HEK293 (cell line): ENCODE measurements around the gene TEP1.

Experiments
- HOXA7 ChIP-seq: sonication (generic); formaldehyde crosslinking; IDR thresholded peaks from 2 replicates; pipeline ENCODE4 v1.8.1; 2022; ENCODE audit warnings: missing genetic modification reagents, borderline replicate concordance
- KLF1 ChIP-seq: fragments of 450-650 bp; formaldehyde crosslinking; IDR thresholded peaks from 2 replicates; pipeline ENCODE4 v1.5.1; 2016; ENCODE audit warnings: missing biosample characterization, missing genetic modification characterization
- KLF7 ChIP-seq: fragments of 450-650 bp; formaldehyde crosslinking; IDR thresholded peaks from 2 replicates; pipeline ENCODE4 v1.5.1; 2016; ENCODE audit warnings: missing biosample characterization, missing genetic modification characterization, borderline replicate concordance
- OSR2 ChIP-seq: fragments of 450-650 bp; formaldehyde crosslinking; IDR thresholded peaks from 2 replicates; pipeline ENCODE4 v1.5.1; 2016; ENCODE audit warnings: missing biosample characterization, missing genetic modification characterization
- PRDM2 ChIP-seq: fragments of 450-650 bp; formaldehyde crosslinking; IDR thresholded peaks from 2 replicates; pipeline ENCODE4 v1.5.1; 2016; ENCODE audit warnings: missing biosample characterization, missing genetic modification characterization, borderline replicate concordance
- SETDB1 ChIP-seq: IDR thresholded peaks from one replicate; pipeline ENCODE4 v1.6.1; 2017; ENCODE audit warnings: mild to moderate bottlenecking, low read length, moderate library complexity, mixed read lengths; ENCODE audit not compliant: insufficient read length
- SP3 ChIP-seq: fragments of 450-650 bp; formaldehyde crosslinking; IDR thresholded peaks from 2 replicates; pipeline ENCODE4 v1.5.1; 2016; ENCODE audit warnings: missing biosample characterization, missing genetic modification characterization
- TRIM28 ChIP-seq: IDR thresholded peaks from 2 replicates; pipeline ENCODE4 v1.6.1; 2011; ENCODE audit warnings: low read length, control low read depth, borderline replicate concordance
- ZBTB10 ChIP-seq: fragments of 450-650 bp; formaldehyde crosslinking; IDR thresholded peaks from 2 replicates; pipeline ENCODE4 v1.5.1; 2016; ENCODE audit warnings: missing biosample characterization, missing genetic modification characterization
- ZBTB20 ChIP-seq: fragments of 450-650 bp; formaldehyde crosslinking; IDR thresholded peaks from 2 replicates; pipeline ENCODE4 v1.5.1; 2016; ENCODE audit warnings: missing biosample characterization, missing genetic modification characterization
- ZNF10 ChIP-seq: fragments of 450-650 bp; formaldehyde crosslinking; IDR thresholded peaks from 2 replicates; pipeline ENCODE4 v1.5.1; 2017; ENCODE audit warnings: missing biosample characterization, missing genetic modification characterization
- ZNF19 ChIP-seq: fragments of 450-650 bp; formaldehyde crosslinking; IDR thresholded peaks from 2 replicates; pipeline ENCODE4; 2016; ENCODE audit warnings: missing biosample characterization, missing genetic modification characterization, low read depth
- ZNF311 ChIP-seq: fragments of 450-650 bp; formaldehyde crosslinking; IDR thresholded peaks from 2 replicates; pipeline ENCODE4 v1.5.1; 2017; ENCODE audit warnings: missing biosample characterization, missing genetic modification characterization, borderline replicate concordance
- ZNF362 ChIP-seq: fragments of 450-650 bp; formaldehyde crosslinking; IDR thresholded peaks from 2 replicates; pipeline ENCODE4 v1.5.1; 2016; ENCODE audit warnings: missing biosample characterization, missing genetic modification characterization
- ZNF449 ChIP-seq: fragments of 450-650 bp; formaldehyde crosslinking; IDR thresholded peaks from 2 replicates; pipeline ENCODE4 v1.5.1; 2017; ENCODE audit warnings: missing biosample characterization, mild to moderate bottlenecking, missing genetic modification characterization, moderate library complexity
- ZNF518A ChIP-seq: fragments of 450-650 bp; formaldehyde crosslinking; conservative IDR thresholded peaks from 2 replicates; pipeline ENCODE4 v1.5.1; 2016; ENCODE audit warnings: low read depth, missing biosample characterization, missing genetic modification characterization
- ZNF692 ChIP-seq: fragments of 450-650 bp; formaldehyde crosslinking; IDR thresholded peaks from 2 replicates; pipeline ENCODE4 v1.5.1; 2016; ENCODE audit warnings: missing biosample characterization, missing genetic modification characterization
- ZNF76 ChIP-seq: fragments of 450-650 bp; formaldehyde crosslinking; IDR thresholded peaks from 2 replicates; pipeline ENCODE4; 2016; ENCODE audit warnings: low read depth, missing biosample characterization, missing genetic modification characterization, borderline replicate concordance
- ZXDB ChIP-seq: fragments of 450-650 bp; formaldehyde crosslinking; IDR thresholded peaks from 2 replicates; pipeline ENCODE4 v1.5.1; 2016; ENCODE audit warnings: missing biosample characterization, missing genetic modification characterization

Gene TEP1

GRCh38 chr14:20454516-20455354 is 41.4 kb upstream of the TEP1 start, which contains the start of the genes APEX1 and OSGEP (continued):
- no peak for TF ChIP-seq PRDM2
- peak; percentile 84; the same call in 1 of the 2 replicates for TF ChIP-seq SP3 (tag by site-specific recombination)
- peak; percentile 67 for TF ChIP-seq ZNF10 (tag by site-specific recombination)
- peak; percentile 80 for TF ChIP-seq ZBTB10 (tag by site-specific recombination)
- peak; percentile 58; the same call in 1 of the 2 replicates for TF ChIP-seq TRIM28
- TF ChIP-seq KLF1 (tag by site-specific recombination), result peak; percentile 42; the same call in 1 of the 2 replicates
- no peak for TF ChIP-seq HOXA7
- TF ChIP-seq ZNF692 (tag by site-specific recombination), result peak; percentile 56
- TF ChIP-seq ZXDB (tag by site-specific recombination), result peak; percentile 97
- TF ChIP-seq OSR2 (tag by site-specific recombination), result 0 out of 2 replicates have a peak, but pooled peaks have one; percentile 10
- TF ChIP-seq SETDB1, result no peak
- peak; percentile 7 for TF ChIP-seq ZNF449 (tag by site-specific recombination)
- TF ChIP-seq ZNF76, result peak; percentile 70; the same call in 1 of the 2 replicates
- TF ChIP-seq ZNF518A, result peak; percentile 51; the same call in 1 of the 2 replicates
- 0 out of 2 replicates have a peak, but pooled peaks have one; percentile 35 for TF ChIP-seq KLF7 (tag by site-specific recombination)
- no peak for TF ChIP-seq ZNF311 (tag by site-specific recombination)
- TF ChIP-seq ZNF19, result 0 out of 2 replicates have a peak, but pooled peaks have one; percentile 40
- TF ChIP-seq ZBTB20 (tag by site-specific recombination), result peak; percentile 62; the same call in 1 of the 2 replicates
- TF ChIP-seq ZNF362, result 0 out of 2 replicates have a peak, but pooled peaks have one; percentile 59
